Fibroblast of lung (primary cell): ENCODE measurements around the gene TCERG1L.

Experiments used
- EZH2 ChIP-seq: IDR thresholded peaks from 2 replicates; pipeline ENCODE4 v1.5.1; 2012; ENCODE audit warnings: low read length, control low read depth, mild to moderate bottlenecking; ENCODE audit errors: missing control alignments
- TF ChIP-seq, protein P1 (sequence below), 2 donors: IDR thresholded peaks in 1 of 2; conservative IDR thresholded peaks in 1 of 2; 1 replicate in 1 of 2; 2 replicates in 1 of 2; pipeline ENCODE4 v1.5.1; 2011 to 2012; ENCODE audit warnings: low read length in 2 of 2, control low read depth in 1 of 2, inconsistent platforms in 1 of 2, low read depth in 1 of 2, mild to moderate bottlenecking in 1 of 2

DNA sequence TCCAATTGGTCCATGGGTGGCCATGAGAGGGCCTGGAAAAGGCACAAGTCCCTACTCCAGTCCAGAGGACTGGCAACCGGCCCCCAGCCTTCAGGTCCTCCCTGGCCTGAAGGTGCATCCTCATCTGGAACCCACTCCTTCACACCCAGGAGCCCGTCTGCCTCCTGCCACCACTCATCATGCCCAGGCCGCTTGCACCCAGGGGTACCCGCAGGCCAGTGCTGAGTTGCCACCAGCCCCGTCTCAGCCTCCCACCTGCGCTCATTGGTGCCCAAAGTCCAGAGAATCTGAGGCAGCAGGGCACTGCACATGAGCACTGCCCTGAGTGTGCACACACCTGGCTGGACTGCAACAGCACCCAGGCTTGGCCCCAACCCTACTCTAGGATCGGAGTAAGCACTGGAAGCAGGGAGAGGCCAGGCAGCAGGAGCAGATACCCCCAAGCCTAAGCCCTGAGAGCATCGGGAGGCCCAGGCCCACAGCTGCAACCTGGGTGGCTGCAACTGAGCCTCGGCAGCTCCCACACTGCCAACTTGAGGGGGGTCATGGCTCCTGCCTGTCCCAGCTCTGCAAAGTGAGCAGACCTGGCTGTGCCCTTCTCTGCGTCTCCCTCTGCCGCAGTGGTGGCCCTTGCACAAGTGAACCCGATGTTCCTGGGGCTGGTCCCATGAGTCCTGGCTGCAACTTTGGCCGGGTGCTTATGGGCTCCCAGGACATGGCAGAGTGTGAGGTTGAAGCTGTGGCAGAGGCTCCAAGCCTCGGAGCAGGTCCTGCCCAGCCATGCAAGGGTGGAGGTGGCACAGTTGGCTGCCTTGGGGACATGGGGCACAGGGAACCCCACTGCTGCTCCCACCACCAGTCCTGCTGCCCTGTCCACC, 44.3 kb downstream of the TCERG1L start:
- TF ChIP-seq, protein P1, sequence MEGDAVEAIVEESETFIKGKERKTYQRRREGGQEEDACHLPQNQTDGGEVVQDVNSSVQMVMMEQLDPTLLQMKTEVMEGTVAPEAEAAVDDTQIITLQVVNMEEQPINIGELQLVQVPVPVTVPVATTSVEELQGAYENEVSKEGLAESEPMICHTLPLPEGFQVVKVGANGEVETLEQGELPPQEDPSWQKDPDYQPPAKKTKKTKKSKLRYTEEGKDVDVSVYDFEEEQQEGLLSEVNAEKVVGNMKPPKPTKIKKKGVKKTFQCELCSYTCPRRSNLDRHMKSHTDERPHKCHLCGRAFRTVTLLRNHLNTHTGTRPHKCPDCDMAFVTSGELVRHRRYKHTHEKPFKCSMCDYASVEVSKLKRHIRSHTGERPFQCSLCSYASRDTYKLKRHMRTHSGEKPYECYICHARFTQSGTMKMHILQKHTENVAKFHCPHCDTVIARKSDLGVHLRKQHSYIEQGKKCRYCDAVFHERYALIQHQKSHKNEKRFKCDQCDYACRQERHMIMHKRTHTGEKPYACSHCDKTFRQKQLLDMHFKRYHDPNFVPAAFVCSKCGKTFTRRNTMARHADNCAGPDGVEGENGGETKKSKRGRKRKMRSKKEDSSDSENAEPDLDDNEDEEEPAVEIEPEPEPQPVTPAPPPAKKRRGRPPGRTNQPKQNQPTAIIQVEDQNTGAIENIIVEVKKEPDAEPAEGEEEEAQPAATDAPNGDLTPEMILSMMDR (conservative IDR thresholded peaks at IDR 0.05 in 1 of 2, IDR thresholded peaks at IDR 0.05 in 1 of 2; ENCODE audit: low read depth in 1 of 2, low read length in 2 of 2), result no peak
- no peak for TF ChIP-seq EZH2
